Measurements from ENCODE around the gene RPL6. TPM values are rescaled to one million over a fixed set of nuclear protein-coding genes. Genes with fewer than 3 reads are reported as not detected.
"Not testable (repeated sequence)": the region's sequence is repeated elsewhere in the genome, so short reads cannot be mapped to it uniquely, and the experiment has no call there.

The RPL6 gene
- total RNA-seq (2014; rRNA removed; shearing (Covaris generic); ENCODE audit: low replicate concordance) = 1,069 and 1,116 TPM in 2 replicates

DNA sequence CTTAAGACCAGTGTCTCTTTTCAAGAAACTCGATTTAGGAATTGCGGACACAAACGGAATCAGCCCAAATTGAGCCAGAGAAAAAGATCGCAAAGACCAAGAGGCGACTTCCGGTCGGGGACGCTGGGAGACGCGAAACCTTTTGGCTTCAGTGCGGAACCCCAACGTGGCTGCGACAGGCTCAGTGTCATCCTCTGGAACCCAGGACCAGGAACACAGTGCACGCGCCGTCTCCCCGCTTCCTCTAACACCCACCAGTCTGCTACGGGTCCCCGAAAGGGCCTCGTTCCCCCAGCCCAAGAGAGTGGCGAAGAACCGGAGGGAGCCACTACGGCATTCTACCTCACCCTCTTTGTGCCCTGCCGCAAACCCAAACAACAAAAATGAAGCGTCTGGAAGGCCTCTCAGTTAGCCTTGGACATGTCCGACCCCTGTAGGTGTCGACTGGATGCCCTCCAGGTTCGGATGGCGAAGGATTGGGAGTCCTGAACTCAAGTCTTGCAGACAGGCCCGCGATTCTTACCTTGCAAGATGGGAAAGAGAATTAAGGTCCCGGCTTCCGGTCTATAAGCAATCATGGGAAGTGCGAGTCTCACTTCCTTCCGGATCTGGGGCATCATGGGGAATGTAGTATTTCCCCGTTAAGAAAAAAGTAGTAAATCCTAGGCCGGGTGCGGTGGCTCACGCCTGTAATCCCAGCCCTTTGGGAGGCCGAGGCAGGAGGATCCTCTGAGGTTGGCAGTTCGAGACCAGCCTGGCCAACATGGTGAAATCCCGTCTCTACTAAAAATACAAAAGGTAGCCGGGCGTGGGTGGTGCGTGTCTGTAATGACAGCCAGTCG lies at the start of gene RPL6:
Gene RPL6 (minus strand): TSS at position 542 of the 842 bp plus-strand sequence. CDS start 949 bp downstream, outside the sequence.
- in situ Hi-C loops (cut with HindIII; ENCODE audit: low pct_unique_long_range_greater_than_20kb, low sequenced_read_pairs) = no loop called here
- DNase-seq (ENCODE audit: low read depth) = peak; percentile 83

DNA sequence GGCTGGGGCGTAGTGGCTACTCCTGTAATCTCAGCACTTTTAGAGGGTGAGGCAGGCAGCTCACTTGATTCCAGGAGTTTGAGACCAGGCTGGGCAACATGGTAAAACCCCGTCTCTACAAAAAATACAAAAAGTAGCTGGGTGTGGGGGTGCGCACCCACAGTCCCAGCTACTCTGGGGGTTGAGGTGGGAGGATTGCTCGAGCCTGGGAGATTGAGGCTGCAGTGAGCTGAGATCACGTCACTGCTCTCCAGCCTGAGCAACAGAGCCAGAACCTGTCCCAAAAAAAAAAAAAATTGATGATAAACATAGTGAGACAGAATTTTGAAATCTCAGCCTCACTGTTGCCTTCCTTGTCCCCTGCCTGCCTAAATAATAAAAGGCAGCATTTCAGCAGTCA lies 49.3 kb upstream of the RPL6 start:
- DNase-seq (ENCODE audit: low read depth) = no peak
- in situ Hi-C loops (cut with HindIII; ENCODE audit: low pct_unique_long_range_greater_than_20kb, low sequenced_read_pairs) = no loop called here

DNA sequence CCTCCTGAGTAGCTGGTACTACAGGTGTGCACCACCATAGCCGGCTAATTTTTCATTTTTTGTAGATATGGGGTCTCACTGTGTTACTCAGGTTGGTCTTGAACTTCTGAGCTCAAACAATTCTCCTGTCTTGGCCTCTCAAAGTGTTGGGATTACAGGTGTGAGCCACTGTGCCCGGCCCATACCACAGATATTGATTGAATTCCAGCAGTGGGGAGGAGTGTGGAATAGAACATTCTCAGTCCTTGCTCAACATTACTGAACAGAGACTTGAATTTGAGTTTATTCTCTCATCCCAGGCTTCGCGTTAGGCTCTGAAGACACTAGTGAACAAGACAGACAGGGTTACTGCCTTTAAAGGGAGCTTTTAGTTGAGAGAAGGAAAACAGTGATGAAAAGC lies 48.9 kb upstream of the RPL6 start:
- DNase-seq (ENCODE audit: low read depth) = no peak
- in situ Hi-C loops (cut with HindIII; ENCODE audit: low pct_unique_long_range_greater_than_20kb, low sequenced_read_pairs) = no loop called here

DNA sequence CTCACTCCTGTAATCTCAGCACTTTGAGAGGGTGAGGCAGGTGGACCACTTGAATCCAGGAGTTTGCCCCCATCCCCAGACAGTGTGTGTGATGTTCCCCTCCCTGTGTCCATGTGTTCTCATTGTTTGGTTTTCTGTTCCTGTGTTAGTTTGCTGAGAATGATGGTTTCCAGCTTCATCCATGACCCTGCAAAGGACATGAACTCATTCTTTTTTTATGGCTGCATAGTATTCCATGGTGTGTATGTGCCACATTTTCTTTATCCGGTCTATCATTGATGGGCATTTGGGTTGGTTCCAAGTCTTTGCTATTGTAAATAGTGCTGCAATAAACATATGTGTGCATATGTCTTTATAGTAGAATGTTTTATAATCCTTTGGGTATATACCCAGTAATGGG lies 47.7 kb upstream of the RPL6 start:
- DNase-seq (ENCODE audit: low read depth); in situ Hi-C loops (cut with HindIII; ENCODE audit: low pct_unique_long_range_greater_than_20kb, low sequenced_read_pairs): not testable (repeated sequence)

DNA sequence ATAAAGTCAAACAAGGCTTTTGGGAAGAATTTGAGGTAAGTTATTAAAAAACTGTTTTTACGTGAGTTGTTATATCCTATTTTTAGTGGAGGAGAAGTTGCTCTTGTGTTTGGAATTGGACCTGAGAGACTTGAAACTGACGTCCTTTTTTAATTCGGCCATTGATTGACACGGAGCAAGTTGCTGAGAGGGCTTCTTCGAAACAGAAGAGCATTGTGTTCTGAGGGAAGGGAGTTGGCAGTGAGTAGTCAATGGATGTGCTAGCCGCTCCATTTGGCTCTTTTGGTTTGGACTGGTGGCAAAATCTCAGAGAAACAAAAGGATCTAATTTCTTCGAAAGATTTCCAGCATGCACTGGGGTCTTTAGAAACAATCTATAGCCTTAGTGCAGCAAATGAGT lies 46.6 kb upstream of the RPL6 start:
- in situ Hi-C loops (cut with HindIII; ENCODE audit: low pct_unique_long_range_greater_than_20kb, low sequenced_read_pairs) = no loop called here
- DNase-seq (ENCODE audit: low read depth) = no peak

DNA sequence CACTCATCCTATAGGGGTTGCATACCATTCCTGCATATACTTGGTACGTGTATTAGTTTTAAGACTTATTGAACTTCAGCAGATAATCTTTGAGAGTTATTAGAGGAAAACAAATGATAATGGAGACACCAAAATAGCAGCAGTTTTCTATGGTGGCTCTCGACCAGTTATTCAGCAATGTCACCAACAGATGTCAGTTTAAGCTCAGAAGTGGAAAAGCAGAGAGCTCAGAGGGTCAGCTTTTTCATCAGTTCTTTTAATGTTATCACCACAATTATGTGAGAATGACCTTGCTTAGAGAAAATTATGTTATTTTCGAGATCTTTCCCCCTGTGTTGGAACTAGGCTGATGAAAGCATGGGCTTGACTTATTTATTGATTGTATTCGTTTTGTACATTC lies 41.3 kb upstream of the RPL6 start:
- in situ Hi-C loops (cut with HindIII; ENCODE audit: low pct_unique_long_range_greater_than_20kb, low sequenced_read_pairs) = no loop called here

DNA sequence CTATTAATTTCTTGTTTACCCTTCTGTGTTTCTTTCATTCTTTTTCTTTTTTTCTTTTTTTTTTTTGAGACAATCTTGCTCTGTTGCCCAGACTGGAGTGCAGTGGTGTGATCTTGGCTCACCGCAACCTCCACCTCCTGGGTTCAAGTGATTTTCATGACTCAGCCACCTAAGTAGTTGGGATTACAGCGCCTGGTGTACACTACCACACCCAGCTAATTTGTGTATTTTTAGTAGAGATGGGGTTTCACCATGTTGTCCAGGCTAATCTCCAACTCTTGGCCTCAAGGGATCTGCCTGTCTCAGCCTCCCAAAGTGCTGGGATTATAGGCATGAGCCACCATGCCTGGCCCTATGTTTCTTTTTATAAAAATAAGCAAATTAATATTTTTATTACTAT lies 38.8 kb upstream of the RPL6 start:
- DNase-seq (ENCODE audit: low read depth); in situ Hi-C loops (cut with HindIII; ENCODE audit: low pct_unique_long_range_greater_than_20kb, low sequenced_read_pairs): not testable (repeated sequence)

More for the DNA sequence above, 41.3 kb upstream of the RPL6 start:
- no peak for DNase-seq (ENCODE audit: low read depth)

DNA sequence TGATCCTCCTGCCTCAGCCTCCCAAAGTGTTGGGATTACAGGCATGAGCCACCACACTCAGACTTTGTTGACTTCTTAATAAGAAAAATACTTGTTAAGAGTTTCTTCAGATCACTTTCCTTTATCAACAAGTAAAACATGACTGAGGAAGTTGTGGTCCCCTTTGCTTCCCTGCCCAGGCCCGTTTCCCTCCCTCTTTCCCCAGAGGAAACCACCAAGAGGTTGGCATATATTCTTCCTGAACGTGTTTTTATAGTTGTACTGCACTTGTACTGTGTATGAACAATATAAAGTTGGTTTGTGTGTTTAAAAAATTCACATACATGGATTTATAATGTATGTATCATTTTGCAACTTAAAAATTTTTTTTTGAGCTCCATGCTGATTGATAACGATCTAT lies 37.7 kb upstream of the RPL6 start:
- in situ Hi-C loops (cut with HindIII; ENCODE audit: low pct_unique_long_range_greater_than_20kb, low sequenced_read_pairs) = no loop called here
- DNase-seq (ENCODE audit: low read depth) = no peak

DNA sequence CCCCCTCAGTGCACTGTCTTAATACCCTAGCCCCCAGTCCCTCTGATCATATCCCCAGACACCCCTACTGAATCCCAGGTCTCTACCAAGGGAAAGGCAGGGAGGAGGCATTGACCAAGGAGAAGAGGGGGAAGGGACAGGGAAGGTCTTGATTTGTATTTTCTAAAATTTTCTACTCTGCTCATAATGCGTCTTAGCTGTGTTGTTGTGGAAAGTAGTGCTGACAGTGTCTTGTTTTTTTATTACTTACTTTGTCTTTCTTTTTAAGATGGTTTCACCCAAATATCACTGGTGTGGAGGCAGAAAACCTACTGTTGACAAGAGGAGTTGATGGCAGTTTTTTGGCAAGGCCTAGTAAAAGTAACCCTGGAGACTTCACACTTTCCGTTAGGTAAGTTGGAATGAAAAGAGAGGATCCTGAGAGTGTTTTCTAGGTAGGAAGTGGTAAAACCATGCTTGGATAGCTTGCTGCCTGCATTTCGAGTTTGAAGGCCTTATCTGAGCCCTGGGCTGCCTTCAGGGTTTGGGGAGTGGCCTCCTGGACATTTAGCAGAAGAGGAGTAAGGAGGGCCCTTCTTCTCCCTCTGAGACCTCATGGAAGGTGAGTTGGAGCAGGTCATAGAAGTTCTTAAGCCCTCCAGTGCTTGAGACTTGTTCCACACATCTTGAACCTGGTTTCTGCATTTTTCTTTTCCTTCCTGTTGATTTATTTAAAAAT lies 36.8 kb upstream of the RPL6 start:
- no peak for DNase-seq (ENCODE audit: low read depth)
- in situ Hi-C loops (cut with HindIII; ENCODE audit: low pct_unique_long_range_greater_than_20kb, low sequenced_read_pairs) = no loop called here

DNA sequence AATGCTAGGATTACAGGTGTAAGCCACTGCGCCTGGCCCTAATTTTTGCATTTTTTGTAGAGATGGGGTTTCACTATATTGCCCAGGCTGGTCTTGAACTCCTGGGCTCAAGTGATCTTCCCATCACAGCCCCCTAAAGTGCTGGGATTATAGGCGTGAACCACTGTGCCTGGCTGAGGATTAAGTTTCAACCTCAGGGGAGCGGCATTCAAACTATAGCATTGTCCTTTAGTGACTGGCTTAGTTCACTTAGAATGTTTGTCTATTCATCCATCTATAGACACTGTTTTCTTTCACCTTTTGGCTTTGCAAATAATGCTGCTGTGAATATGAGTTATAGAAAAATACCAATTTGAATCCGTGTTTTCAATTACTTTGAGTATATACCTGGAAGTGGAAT lies 34.5 kb upstream of the RPL6 start:
- in situ Hi-C loops (cut with HindIII; ENCODE audit: low pct_unique_long_range_greater_than_20kb, low sequenced_read_pairs) = no loop called here
- no peak for DNase-seq (ENCODE audit: low read depth)

DNA sequence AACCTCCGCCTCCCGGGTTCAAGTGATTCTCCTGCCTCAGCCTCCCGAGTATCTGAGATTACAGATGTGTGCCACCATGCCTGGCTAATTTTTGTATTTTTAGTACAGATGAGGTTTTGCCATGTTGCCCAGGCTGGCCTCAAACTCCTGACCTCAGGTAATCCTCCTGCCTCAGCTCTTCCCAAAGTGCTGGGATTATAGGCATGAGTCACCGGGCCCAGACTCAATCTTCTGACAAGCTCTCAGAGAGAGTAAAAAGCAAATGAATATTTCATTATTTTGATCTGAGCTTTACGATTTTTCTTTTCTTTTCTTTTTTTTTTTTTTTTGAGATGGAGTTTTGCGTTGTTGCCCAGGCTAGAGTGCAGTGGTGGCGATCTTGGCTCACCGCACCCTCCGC lies 31.2 kb upstream of the RPL6 start:
- in situ Hi-C loops (cut with HindIII; ENCODE audit: low pct_unique_long_range_greater_than_20kb, low sequenced_read_pairs); DNase-seq (ENCODE audit: low read depth): not testable (repeated sequence)

DNA sequence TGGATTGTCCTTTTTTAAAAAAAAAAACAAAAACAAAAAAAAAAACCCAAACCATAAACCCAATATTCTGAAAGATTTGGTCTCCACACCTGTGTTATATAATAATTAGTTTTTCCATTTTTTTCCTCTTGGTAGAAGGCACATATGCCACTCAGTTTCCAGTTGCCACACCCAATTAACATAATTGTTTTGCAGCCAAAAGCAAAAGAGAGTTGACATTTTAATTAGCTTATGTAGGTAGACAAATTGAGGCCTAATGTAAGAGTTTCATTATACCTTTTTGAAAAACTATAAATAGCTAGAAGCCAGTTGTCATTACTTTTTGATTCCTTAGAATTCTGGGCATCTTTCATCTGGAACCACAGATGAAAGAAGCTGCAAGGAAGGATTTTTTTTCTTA lies 30.4 kb upstream of the RPL6 start:
- DNase-seq (ENCODE audit: low read depth) = no peak
- in situ Hi-C loops (cut with HindIII; ENCODE audit: low pct_unique_long_range_greater_than_20kb, low sequenced_read_pairs) = no loop called here

DNA sequence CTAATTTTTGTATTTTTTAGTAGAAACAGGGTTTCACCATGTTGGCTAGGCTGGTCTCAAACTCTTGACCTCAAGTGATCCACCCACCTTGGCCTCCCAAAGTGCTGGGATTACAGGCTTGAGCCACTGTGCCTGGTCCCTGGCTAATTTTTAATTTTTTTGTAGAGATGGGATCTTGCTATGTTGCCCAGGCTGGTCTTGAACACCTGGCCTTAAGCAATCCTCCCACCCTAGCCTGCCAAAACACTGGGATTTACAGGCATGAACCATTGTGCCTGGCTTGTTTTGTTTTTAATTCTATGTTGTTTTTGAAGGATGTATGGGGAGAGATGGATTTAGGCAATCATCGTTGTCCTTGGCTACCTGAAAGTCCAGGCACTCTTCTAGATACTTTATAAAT lies 29.2 kb upstream of the RPL6 start:
- in situ Hi-C loops (cut with HindIII; ENCODE audit: low pct_unique_long_range_greater_than_20kb, low sequenced_read_pairs); DNase-seq (ENCODE audit: low read depth): not testable (repeated sequence)

DNA sequence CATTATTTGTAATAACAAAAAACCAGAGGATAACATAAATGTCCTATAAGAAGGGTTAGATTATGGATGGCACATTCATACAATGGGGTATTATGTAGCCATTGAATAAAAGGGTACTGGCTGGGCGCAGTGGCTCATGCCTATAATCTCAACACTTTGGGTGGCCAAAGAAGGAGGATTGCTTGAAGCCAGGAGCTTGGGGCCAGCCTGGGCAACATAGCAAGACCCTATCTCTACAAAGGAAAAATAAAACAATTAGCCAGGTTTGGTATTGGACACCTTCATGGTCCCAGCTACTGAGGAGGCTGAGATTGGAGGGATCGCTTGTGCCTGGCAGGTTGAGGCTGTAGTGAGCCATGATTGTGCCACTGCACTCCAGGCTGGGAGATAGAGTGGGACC lies 24.1 kb upstream of the RPL6 start:
- DNase-seq (ENCODE audit: low read depth) = no peak
- in situ Hi-C loops (cut with HindIII; ENCODE audit: low pct_unique_long_range_greater_than_20kb, low sequenced_read_pairs) = no loop called here

DNA sequence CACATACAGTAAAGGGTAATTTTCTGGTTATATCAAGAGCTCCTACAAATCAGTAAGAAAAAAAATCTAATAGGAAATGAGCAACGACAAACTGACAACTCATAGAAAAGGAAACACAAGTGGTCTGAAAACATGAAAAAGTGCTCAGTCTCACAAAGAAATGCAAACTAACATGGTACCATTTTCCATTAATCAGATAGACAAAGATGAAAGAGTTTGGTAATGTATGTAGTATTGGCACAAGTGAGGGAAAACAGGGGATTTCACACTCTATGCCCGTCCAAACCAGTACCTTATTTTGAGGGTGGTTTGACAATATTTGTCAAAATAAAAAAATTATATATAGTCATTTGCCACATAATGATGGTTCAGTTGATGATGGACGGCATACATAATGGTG lies 22.6 kb upstream of the RPL6 start:
- in situ Hi-C loops (cut with HindIII; ENCODE audit: low pct_unique_long_range_greater_than_20kb, low sequenced_read_pairs) = no loop called here
- DNase-seq (ENCODE audit: low read depth) = no peak

DNA sequence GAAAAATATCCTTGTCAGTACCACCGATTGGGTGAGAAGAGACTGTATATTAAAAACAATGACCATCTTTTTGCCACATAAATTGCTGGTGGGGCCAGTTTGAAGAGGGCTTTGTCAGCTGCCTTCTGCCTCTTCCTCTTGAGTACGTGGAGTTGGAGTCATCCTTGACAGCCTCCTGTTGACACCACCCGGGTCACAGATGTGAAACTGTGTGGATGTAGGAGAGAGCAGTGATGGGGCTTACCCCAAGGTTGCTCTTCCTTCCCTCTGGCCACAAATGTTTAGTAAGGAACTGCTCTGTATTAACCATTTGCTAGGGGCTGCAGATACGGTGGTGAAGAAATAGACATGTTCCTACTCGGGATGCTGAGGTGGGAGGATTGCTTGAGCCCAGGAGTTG lies 21.5 kb upstream of the RPL6 start:
- in situ Hi-C loops (cut with HindIII; ENCODE audit: low pct_unique_long_range_greater_than_20kb, low sequenced_read_pairs) = no loop called here
- no peak for DNase-seq (ENCODE audit: low read depth)

DNA sequence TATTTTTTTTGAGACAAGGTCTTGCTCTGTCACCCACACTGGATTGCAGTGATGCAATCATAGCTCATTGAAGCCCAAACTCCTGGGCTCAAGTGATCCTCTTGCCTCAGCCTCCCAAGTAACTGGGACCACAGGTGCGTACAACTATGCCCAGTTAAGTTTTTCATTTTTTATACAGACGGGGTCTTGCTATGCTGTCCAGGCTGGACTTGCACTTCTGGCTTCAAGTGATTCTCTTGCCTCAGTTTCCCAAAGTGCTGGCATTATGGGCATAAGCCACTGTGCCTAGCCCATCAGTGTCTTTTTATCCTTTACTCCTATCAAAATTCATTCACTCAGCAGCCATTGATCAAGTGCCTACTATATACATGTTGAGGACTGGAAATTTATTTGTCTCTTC lies 18.4 kb upstream of the RPL6 start:
- DNase-seq (ENCODE audit: low read depth) = no peak
- in situ Hi-C loops (cut with HindIII; ENCODE audit: low pct_unique_long_range_greater_than_20kb, low sequenced_read_pairs) = no loop called here

DNA sequence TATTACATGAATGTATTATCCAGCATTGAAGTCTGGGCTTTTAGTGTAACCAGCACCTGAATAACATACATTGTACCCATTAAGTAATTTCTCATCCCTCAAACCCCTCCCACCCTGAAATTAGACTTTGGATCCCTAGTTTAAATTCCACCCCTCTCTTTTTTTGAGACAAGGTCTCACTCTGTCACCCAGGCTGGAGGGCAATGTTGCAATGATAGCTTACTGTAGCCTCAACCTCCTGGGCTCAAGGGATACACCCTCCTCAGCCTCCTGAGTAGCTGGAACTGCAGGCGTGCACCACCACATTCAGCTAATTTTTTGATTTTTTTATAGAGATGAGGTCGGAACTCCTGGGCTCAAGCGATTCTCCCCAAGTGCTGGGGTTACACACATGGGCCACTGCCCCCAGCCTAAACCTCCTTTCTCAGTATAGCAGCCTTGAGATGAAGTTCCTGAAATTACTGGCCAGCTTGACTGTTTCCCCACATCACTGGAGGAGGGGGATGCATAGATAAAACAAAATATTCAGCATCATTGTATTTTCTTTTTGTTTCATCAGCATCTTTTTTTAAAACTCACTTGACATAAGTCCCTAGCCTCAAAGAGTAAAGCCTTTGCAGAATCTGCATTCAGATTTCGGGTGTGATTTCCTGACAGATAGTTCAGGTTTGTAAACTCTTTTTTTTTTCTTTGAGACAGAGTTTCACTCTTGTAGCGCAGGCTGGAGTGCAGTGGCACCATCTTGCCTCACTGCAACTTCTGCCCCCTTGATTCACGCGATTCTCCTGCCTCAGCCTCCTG lies 16.4 kb upstream of the RPL6 start:
- in situ Hi-C loops (cut with HindIII; ENCODE audit: low pct_unique_long_range_greater_than_20kb, low sequenced_read_pairs) = no loop called here
- DNase-seq (ENCODE audit: low read depth) = no peak

DNA sequence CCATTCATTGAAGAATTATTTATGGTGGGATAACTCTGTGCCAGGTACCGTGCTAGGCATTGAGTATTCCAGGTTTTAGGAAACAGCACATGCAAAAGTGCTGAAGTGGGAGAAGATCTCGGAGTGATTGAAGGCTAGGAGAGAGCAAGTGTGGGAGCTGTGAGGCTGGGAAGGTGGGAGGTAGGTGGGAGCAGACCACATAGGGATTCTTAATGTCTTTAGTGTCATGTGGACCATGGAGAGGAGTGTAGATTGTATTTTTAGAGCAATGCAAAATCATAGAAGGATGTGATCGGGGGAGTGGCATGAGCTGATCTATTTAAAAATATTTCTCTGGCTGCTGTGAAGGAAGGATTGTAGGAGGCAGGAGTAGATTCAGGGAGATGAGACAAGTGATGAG lies 14.7 kb upstream of the RPL6 start:
- DNase-seq (ENCODE audit: low read depth) = no peak
- in situ Hi-C loops (cut with HindIII; ENCODE audit: low pct_unique_long_range_greater_than_20kb, low sequenced_read_pairs) = no loop called here

Measured in Caki2 (cell line).